ENCODE measurements around the gene SEMA5A. TPM values are rescaled to one million over a fixed set of nuclear protein-coding genes. Genes with fewer than 3 reads are reported as not detected.
"Not testable (repeated sequence)": the region's sequence is repeated elsewhere in the genome, so short reads cannot be mapped to it uniquely, and the experiment has no call there.

SEMA5A gene
- total and polyA plus RNA-seq, 8 donors: 18.2 to 29.5 (median 20.8) TPM

GRCh38 chr5:9405196-9405754, 140.6 kb downstream of the SEMA5A start:
- no peak overlapping the region for H3K27ac ChIP-seq
- H3K4me3 ChIP-seq: no peak overlapping the region
- DNase-seq (no peak), ATAC-seq (no peak)
- H3K36me3 ChIP-seq: no peaks in the 10 kb centered on the region
- intact Hi-C loops (cut with DNase I): no loop called here
- H3K27me3 ChIP-seq: no peaks in the 10 kb centered on the region
- H3K4me1 ChIP-seq: no peaks in the 10 kb centered on the region
- H3K9me3 ChIP-seq: peaks cover 0 to under 1% of the 10 kb centered on the region in 2 donors
- TF ChIP-seq CTCF (IDR thresholded peaks at IDR 0.05): no peak

- no peak overlapping the region for H3K27ac ChIP-seq
- ATAC-seq (no peak), DNase-seq (no peak)
- intact Hi-C loops (cut with DNase I): no loop called here
- no peaks in the 10 kb centered on the region for H3K36me3 ChIP-seq
- H3K4me3 ChIP-seq: no peak overlapping the region
- no peak for TF ChIP-seq CTCF (IDR thresholded peaks at IDR 0.05)
- H3K9me3 ChIP-seq: peaks cover 0 to 3% of the 10 kb centered on the region in 2 donors
- no peaks in the 10 kb centered on the region for H3K27me3 ChIP-seq
- H3K4me1 ChIP-seq: no peaks in the 10 kb centered on the region
These were observed 143.9 kb downstream of the SEMA5A start for GRCh38 chr5:9401786-9402472.

- H3K9me3 ChIP-seq; DNase-seq; ATAC-seq; H3K4me1 ChIP-seq; H3K4me3 ChIP-seq; H3K27ac ChIP-seq; H3K36me3 ChIP-seq; H3K27me3 ChIP-seq; intact Hi-C loops (cut with DNase I): not testable (repeated sequence)
These were observed 146.1 kb downstream of the SEMA5A start for GRCh38 chr5:9399783-9400182.

GRCh38 chr5:9399094-9399493, 146.8 kb downstream of the SEMA5A start:
- Histone ChIP-seq H3K9me3 (peaks cover 0 to 3% of the 10 kb centered on the region in 2 donors), H3K4me3 (no peak overlapping the region), H3K27ac (no peak overlapping the region), H3K4me1 (no peaks in the 10 kb centered on the region), H3K36me3 (no peaks in the 10 kb centered on the region), H3K27me3 (no peaks in the 10 kb centered on the region)
- DNase-seq (no peak), ATAC-seq (no peak)
- no peak for TF ChIP-seq CTCF (IDR thresholded peaks at IDR 0.05)
- intact Hi-C loops (cut with DNase I): no loop called here

- H3K27me3 ChIP-seq: no peaks in the 10 kb centered on the region
- intact Hi-C loops (cut with DNase I): no loop called here
- no peak for TF ChIP-seq CTCF (IDR thresholded peaks at IDR 0.05)
- ATAC-seq: no peak
- H3K36me3 ChIP-seq: no peaks in the 10 kb centered on the region
- H3K27ac ChIP-seq: no peak overlapping the region
- H3K9me3 ChIP-seq: peaks cover 0 to 3% of the 10 kb centered on the region in 2 donors
- no peak overlapping the region for H3K4me3 ChIP-seq
- DNase-seq: no peak
- H3K4me1 ChIP-seq: no peaks in the 10 kb centered on the region
These were observed 147.6 kb downstream of the SEMA5A start for GRCh38 chr5:9398227-9398626.
